Measurements from ENCODE around the gene ABHD6. TPM values are rescaled to one million over a fixed set of nuclear protein-coding genes. Genes with fewer than 3 reads are reported as not detected.
"Not testable (repeated sequence)": the region's sequence is repeated elsewhere in the genome, so short reads cannot be mapped to it uniquely, and the experiment has no call there.

Gene ABHD6
- total RNA-seq, 1 donor from 2014 or later, result 3.9 TPM

DNA sequence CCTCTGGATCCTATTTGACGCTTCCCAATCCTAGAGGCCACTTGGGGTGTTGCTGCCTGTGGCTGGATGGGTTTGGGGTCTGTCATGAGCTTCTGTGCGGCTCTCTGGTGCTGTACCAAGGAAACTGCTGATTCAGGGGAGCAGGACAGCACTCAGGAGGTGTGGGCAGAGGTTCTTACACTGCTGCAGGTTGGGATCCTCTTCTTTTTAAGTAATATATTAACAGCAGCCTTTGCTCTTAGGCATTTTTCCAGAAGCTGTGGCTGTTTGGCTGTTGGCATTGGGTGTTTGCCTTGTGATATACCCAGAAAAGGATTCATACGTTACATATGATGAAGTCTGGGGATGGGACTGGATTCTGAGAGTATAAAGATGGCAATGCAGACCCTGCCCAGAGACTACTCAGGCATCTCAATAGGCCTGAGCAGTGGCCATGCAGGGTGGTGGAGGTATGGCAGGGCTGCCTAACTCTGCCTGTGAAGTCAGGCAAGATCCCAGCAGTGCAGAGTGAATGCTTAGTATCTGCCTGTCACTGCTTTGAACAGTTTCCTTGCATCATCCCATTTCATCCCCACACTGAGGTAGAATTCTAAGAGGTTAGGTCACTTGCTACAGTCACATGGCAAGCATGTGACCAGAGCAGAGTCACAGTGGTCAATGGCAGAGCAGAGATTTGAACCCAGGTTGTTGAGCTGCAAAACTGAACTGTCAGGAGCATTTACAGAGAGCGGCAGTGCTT lies 3.9 kb downstream of the ABHD6 start:
- no peaks in the 10 kb centered on the region for H3K36me3 Mint-ChIP-seq (ENCODE audit: low read depth, unreplicated experiment)
- H3K9me3 ChIP-seq (ENCODE audit: insufficient read depth, low read depth, low read length), result no peaks in the 10 kb centered on the region

DNA sequence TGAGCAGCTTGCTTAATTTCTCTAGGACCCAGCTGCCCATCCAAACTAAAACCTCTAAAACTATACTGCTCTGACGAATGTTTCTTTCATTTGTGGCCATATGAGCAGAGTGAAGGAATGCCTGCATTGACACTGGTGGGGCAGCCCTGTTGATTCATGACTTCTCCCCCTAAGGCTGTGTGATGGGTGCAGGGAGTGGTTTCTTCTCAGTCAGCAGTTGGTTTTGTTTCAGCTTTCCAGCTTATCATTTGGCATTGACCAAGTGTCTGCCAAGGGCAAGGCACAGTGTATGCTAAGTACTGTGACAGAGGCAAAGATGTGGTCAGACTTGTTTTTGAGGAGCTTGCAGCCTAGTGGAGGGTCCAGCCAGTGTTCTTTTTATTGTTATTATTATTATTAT lies 4.7 kb downstream of the ABHD6 start:
- FAIRE-seq (no peak), DNase-seq (ENCODE audit: low read depth) (no peak)
- TF ChIP-seq EZH2 (IDR thresholded peaks at IDR 0.05; ENCODE audit: insufficient read depth, low read length), result no peak
- TF ChIP-seq, protein P1, sequence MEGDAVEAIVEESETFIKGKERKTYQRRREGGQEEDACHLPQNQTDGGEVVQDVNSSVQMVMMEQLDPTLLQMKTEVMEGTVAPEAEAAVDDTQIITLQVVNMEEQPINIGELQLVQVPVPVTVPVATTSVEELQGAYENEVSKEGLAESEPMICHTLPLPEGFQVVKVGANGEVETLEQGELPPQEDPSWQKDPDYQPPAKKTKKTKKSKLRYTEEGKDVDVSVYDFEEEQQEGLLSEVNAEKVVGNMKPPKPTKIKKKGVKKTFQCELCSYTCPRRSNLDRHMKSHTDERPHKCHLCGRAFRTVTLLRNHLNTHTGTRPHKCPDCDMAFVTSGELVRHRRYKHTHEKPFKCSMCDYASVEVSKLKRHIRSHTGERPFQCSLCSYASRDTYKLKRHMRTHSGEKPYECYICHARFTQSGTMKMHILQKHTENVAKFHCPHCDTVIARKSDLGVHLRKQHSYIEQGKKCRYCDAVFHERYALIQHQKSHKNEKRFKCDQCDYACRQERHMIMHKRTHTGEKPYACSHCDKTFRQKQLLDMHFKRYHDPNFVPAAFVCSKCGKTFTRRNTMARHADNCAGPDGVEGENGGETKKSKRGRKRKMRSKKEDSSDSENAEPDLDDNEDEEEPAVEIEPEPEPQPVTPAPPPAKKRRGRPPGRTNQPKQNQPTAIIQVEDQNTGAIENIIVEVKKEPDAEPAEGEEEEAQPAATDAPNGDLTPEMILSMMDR (IDR thresholded peaks at IDR 0.05; ENCODE audit: insufficient read depth, low read depth, low read length), result no peak
- Histone ChIP-seq H2AFZ (ENCODE audit: low read depth, low read length) (no peak overlapping the region), H3K4me1 (ENCODE audit: insufficient read depth, low read length) (peaks cover 4% of the 10 kb centered on the region), H3K4me3 (ENCODE audit: insufficient read depth, low read depth, low read length) (no peak overlapping the region), H3K79me2 (ENCODE audit: insufficient read depth, low read length) (no peaks in the 10 kb centered on the region), H3K9me3 (ENCODE audit: insufficient read depth, low read depth, low read length) (no peaks in the 10 kb centered on the region), H4K20me1 (ENCODE audit: insufficient read depth, low read length) (peaks cover 12% of the 10 kb centered on the region), H3K4me2 (ENCODE audit: low read length) (no peak overlapping the region), H3K27ac (ENCODE audit: low read depth, low read length) (no peak overlapping the region), H3K9ac (ENCODE audit: low read length) (no peak overlapping the region), H3K27me3 (ENCODE audit: insufficient read depth, low read length) (no peaks in the 10 kb centered on the region), H3K36me3 (ENCODE audit: insufficient read depth, low read length) (no peaks in the 10 kb centered on the region)
- H3K4me3 Mint-ChIP-seq (ENCODE audit: unreplicated experiment), result no peak overlapping the region
- H3K27ac Mint-ChIP-seq (ENCODE audit: unreplicated experiment), result no peak overlapping the region
- H3K4me1 Mint-ChIP-seq (ENCODE audit: low read depth, unreplicated experiment), result no peaks in the 10 kb centered on the region
- H3K36me3 Mint-ChIP-seq (ENCODE audit: low read depth, unreplicated experiment), result no peaks in the 10 kb centered on the region
- H3K27me3 Mint-ChIP-seq (ENCODE audit: low read depth, unreplicated experiment), result peaks cover 22% of the 10 kb centered on the region
- no peaks in the 10 kb centered on the region for H3K9me3 Mint-ChIP-seq (ENCODE audit: unreplicated experiment)

More for the DNA sequence above, 3.9 kb downstream of the ABHD6 start:
- H3K4me1 Mint-ChIP-seq (ENCODE audit: low read depth, unreplicated experiment), result no peaks in the 10 kb centered on the region
- peaks cover 12% of the 10 kb centered on the region for H4K20me1 ChIP-seq (ENCODE audit: insufficient read depth, low read length)
- H3K27ac Mint-ChIP-seq (ENCODE audit: unreplicated experiment), result peak overlapping the region; percentile 53
- H3K79me2 ChIP-seq (ENCODE audit: insufficient read depth, low read length), result no peaks in the 10 kb centered on the region
- H3K4me1 ChIP-seq (ENCODE audit: insufficient read depth, low read length), result peaks cover 8% of the 10 kb centered on the region
- H3K4me2 ChIP-seq (ENCODE audit: low read length), result no peak overlapping the region
- H3K27me3 ChIP-seq (ENCODE audit: insufficient read depth, low read length), result no peaks in the 10 kb centered on the region
- no peaks in the 10 kb centered on the region for H3K9me3 Mint-ChIP-seq (ENCODE audit: unreplicated experiment)
- FAIRE-seq (no peak), DNase-seq (ENCODE audit: low read depth) (no peak)
- H3K4me3 Mint-ChIP-seq (ENCODE audit: unreplicated experiment), result no peak overlapping the region
- H3K27me3 Mint-ChIP-seq (ENCODE audit: low read depth, unreplicated experiment), result peaks cover 23% of the 10 kb centered on the region
- H3K27ac ChIP-seq (ENCODE audit: low read depth, low read length), result no peak overlapping the region
- no peak overlapping the region for H3K9ac ChIP-seq (ENCODE audit: low read length)
- no peak overlapping the region for H3K4me3 ChIP-seq (ENCODE audit: insufficient read depth, low read depth, low read length)
- H3K36me3 ChIP-seq (ENCODE audit: insufficient read depth, low read length), result no peaks in the 10 kb centered on the region
- H2AFZ ChIP-seq (ENCODE audit: low read depth, low read length), result no peak overlapping the region
- TF ChIP-seq EZH2 (IDR thresholded peaks at IDR 0.05; ENCODE audit: insufficient read depth, low read length), result no peak

DNA sequence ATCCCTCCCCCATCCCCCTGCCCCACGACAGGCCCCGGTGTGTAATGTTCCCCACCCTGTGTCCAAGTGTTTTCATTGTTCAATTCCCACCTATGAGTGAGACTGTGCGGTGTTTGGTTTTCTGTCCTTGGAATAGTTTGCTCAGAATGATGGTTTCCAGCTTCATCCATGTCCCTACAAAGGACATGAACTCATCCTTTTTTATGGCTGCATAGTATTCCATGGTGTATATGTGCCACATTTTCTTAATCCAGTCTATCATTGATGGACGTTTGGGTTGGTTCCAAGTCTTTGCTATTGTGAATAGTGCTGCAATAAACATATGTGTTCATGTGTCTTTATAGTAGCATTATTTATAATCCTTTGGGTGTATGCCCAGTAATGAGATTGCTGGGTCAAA lies 5.3 kb downstream of the ABHD6 start:
- not testable (repeated sequence) for H2AFZ ChIP-seq (ENCODE audit: low read depth, low read length); H3K27ac Mint-ChIP-seq (ENCODE audit: unreplicated experiment); H3K36me3 Mint-ChIP-seq (ENCODE audit: low read depth, unreplicated experiment); H3K9ac ChIP-seq (ENCODE audit: low read length); H3K4me2 ChIP-seq (ENCODE audit: low read length); H3K9me3 ChIP-seq (ENCODE audit: insufficient read depth, low read depth, low read length); H3K4me3 ChIP-seq (ENCODE audit: insufficient read depth, low read depth, low read length); H3K79me2 ChIP-seq (ENCODE audit: insufficient read depth, low read length); DNase-seq (ENCODE audit: low read depth); FAIRE-seq; H3K4me3 Mint-ChIP-seq (ENCODE audit: unreplicated experiment); H3K27ac ChIP-seq (ENCODE audit: low read depth, low read length); H3K27me3 ChIP-seq (ENCODE audit: insufficient read depth, low read length); H3K36me3 ChIP-seq (ENCODE audit: insufficient read depth, low read length); H3K9me3 Mint-ChIP-seq (ENCODE audit: unreplicated experiment); H3K4me1 Mint-ChIP-seq (ENCODE audit: low read depth, unreplicated experiment); H3K4me1 ChIP-seq (ENCODE audit: insufficient read depth, low read length)
- peaks cover 12% of the 10 kb centered on the region for H4K20me1 ChIP-seq (ENCODE audit: insufficient read depth, low read length)
- peaks cover 22% of the 10 kb centered on the region for H3K27me3 Mint-ChIP-seq (ENCODE audit: low read depth, unreplicated experiment)
